B cell (primary cell): ENCODE data around the gene UGDH. TPM values are rescaled to one million over a fixed set of nuclear protein-coding genes. Genes with fewer than 3 reads are reported as not detected.

ENCODE experiments used
- ATAC-seq: fragments of 200-7000 bp; cut with Tn5 transposase; one replicate; pipeline ENCODE4 v1.10.0; 2021; ENCODE audit warnings: low read depth, mild to moderate bottlenecking, moderate number of reproducible peaks, moderate library complexity
- CTCF ChIA-PET: fragments of 350-600 bp; sonication (Branson Sonifier 250); formaldehyde crosslinking; loops from one replicate; lab custom pipeline; 2021; ENCODE audit warnings: antibody characterized with exemption, inconsistent platforms; lab: Charles Lee
- POLR2A ChIA-PET: fragments of 350-600 bp; sonication (Branson Sonifier 250); formaldehyde crosslinking; loops from one replicate; lab custom pipeline; 2021; ENCODE audit warnings: antibody characterized with exemption; lab: Charles Lee
- DNase-seq: peaks from one replicate; pipeline ENCODE4 v3.0.0; 2013
- H2AFZ ChIP-seq: 2 replicates; pipeline ENCODE4 v1.6.1; 2012; ENCODE audit warnings: mild to moderate bottlenecking, low read depth, low read length; ENCODE audit not compliant: insufficient read depth, poor library complexity, severe bottlenecking
- H3K27ac ChIP-seq, 2 donors: 1 replicate in 1 of 2; 2 replicates in 1 of 2; pipeline ENCODE4 v1.5.1; 2012 to 2013; ENCODE audit warnings: low read length in 2 of 2, mild to moderate bottlenecking in 2 of 2, moderate library complexity in 1 of 2
- H3K27me3 ChIP-seq, 4 experiments: fragments of 200-600 bp in 1 of 4; sonication (generic) in 1 of 4; replicated peaks in 1 of 4; 1 replicate in 2 of 4; 2 replicates in 2 of 4; pipeline versions ENCODE4 v1.6.1 to v1.7.0; 2013 to 2016; ENCODE audit warnings: low read length in 3 of 4, mild to moderate bottlenecking in 2 of 4, mixed read lengths in 1 of 4, moderate library complexity in 1 of 4; ENCODE audit not compliant: insufficient read depth in 4 of 4, control insufficient read depth in 3 of 4; ENCODE audit errors: control extremely low read depth in 1 of 4
- H3K36me3 ChIP-seq, 2 experiments: replicated peaks in 1 of 2; 1 replicate in 1 of 2; 2 replicates in 1 of 2; pipeline versions ENCODE4 v1.6.1 to v1.7.1; 2013; ENCODE audit warnings: low read length in 1 of 2; ENCODE audit not compliant: insufficient read depth in 2 of 2, control insufficient read depth in 1 of 2; ENCODE audit errors: control extremely low read depth in 1 of 2, extremely low read depth in 1 of 2
- H3K4me1 ChIP-seq, 2 donors: fragments of 200-600 bp in 1 of 2; sonication (generic) in 1 of 2; 1 replicate in 1 of 2; 2 replicates in 1 of 2; pipeline versions ENCODE4 v1.5.1 to v1.6.1; 2013 to 2017; ENCODE audit warnings: low read length in 2 of 2; ENCODE audit not compliant: control insufficient read depth in 2 of 2, insufficient read depth in 2 of 2
- H3K4me2 ChIP-seq: replicated peaks from 2 replicates; pipeline ENCODE3; 2012; ENCODE audit warnings: mild to moderate bottlenecking, low read depth, low read length; ENCODE audit not compliant: poor library complexity, severe bottlenecking
- H3K4me3 ChIP-seq, 5 experiments: fragments of 200-600 bp in 1 of 5; sonication (generic) in 1 of 5; 1 replicate in 3 of 5; 2 replicates in 2 of 5; pipeline versions ENCODE4 v1.5.1 to v1.7.0; 2011 to 2016; ENCODE audit warnings: low read length in 4 of 5, mild to moderate bottlenecking in 4 of 5, low read depth in 2 of 5, control low read depth in 1 of 5, moderate library complexity in 1 of 5; ENCODE audit not compliant: insufficient read depth in 1 of 5; ENCODE audit errors: control extremely low read depth in 1 of 5, extremely low read depth in 1 of 5
- H3K79me2 ChIP-seq: fragments of 200-600 bp; sonication (generic); one replicate; pipeline ENCODE4 v1.6.0; 2016; ENCODE audit warnings: low read length; ENCODE audit not compliant: control insufficient read depth, insufficient read depth
- H3K9ac ChIP-seq: fragments of 200-600 bp; sonication (generic); 2 replicates; pipeline ENCODE4 v1.6.1; 2017; ENCODE audit warnings: mild to moderate bottlenecking, low read length, moderate library complexity
- H3K9me3 ChIP-seq, 3 donors: one replicate each; pipeline versions ENCODE4 v1.6.1 to v1.7.1; 2013; ENCODE audit warnings: low read length in 2 of 3; ENCODE audit not compliant: control insufficient read depth in 2 of 3, insufficient read depth in 1 of 3; ENCODE audit errors: control extremely low read depth in 1 of 3
- H4K20me1 ChIP-seq: 2 replicates; pipeline ENCODE4 v1.6.0; 2012; ENCODE audit warnings: mild to moderate bottlenecking, low read length; ENCODE audit not compliant: insufficient read depth, control insufficient read depth, poor library complexity, severe bottlenecking
- H3K27ac Mint-ChIP-seq: one replicate; pipeline ENCODE4 v1.8.0; 2021; ENCODE audit warnings: mixed read lengths
- H3K27me3 Mint-ChIP-seq: one replicate; pipeline ENCODE4 v1.8.0; 2021; ENCODE audit warnings: mixed read lengths
- H3K4me1 Mint-ChIP-seq: one replicate; pipeline ENCODE4 v1.8.0; 2021; ENCODE audit warnings: mixed read lengths
- H3K4me3 Mint-ChIP-seq: one replicate; pipeline ENCODE4 v1.8.0; 2021; ENCODE audit warnings: mixed read lengths
- H3K9me3 Mint-ChIP-seq: one replicate; pipeline ENCODE4 v1.8.0; 2022; ENCODE audit warnings: mixed read lengths; ENCODE audit not compliant: insufficient read depth
- EZH2 ChIP-seq: IDR thresholded peaks from 2 replicates; pipeline ENCODE4 v1.6.1; 2012; ENCODE audit warnings: borderline replicate concordance, low read depth, mild to moderate bottlenecking, moderate library complexity, low read length; ENCODE audit not compliant: insufficient read depth, poor library complexity, severe bottlenecking
- WGBS: methylation state at CpG from one replicate; pipeline ENCODE4 v1.1.5; 2013; ENCODE audit warnings: missing lambda C conversion rate; ENCODE audit not compliant: insufficient coverage; 5-methylcytosine and 5-hydroxymethylcytosine counted together
- intact Hi-C: fragments of 100-400 bp; cut with micrococcal nuclease; formaldehyde crosslinking; loops from one replicate; pipeline ENCODE4 v1.10.0; 2022
- polyA plus RNA-seq: library from polyadenylated mRNA; depleted of rRNA; stranded (reverse); fragments of >200 nt; gene quantifications from 2 replicates; pipeline ENCODE4 v1.2.3, GENCODE V29; 2012
- total RNA-seq, 2 donors: library from RNA; stranded (reverse); fragments of 120-200 nt in 1 of 2; gene quantifications; 1 replicate in 1 of 2; 2 replicates in 1 of 2; pipeline versions ENCODE4 v1.2.3 to v1.2.4, GENCODE V29; 2013 to 2022
- TF ChIP-seq, protein P1 (sequence below): fragments of 200-600 bp; IDR thresholded peaks from one replicate; pipeline ENCODE4 v1.8.0; 2022; ENCODE audit warnings: antibody characterized with exemption, mild to moderate bottlenecking

The UGDH gene
- total and polyA plus RNA-seq, 2 donors (not counting 1 experiment from before 2014, with no cell fraction given) = 3.5 to 25.4 TPM

DNA sequence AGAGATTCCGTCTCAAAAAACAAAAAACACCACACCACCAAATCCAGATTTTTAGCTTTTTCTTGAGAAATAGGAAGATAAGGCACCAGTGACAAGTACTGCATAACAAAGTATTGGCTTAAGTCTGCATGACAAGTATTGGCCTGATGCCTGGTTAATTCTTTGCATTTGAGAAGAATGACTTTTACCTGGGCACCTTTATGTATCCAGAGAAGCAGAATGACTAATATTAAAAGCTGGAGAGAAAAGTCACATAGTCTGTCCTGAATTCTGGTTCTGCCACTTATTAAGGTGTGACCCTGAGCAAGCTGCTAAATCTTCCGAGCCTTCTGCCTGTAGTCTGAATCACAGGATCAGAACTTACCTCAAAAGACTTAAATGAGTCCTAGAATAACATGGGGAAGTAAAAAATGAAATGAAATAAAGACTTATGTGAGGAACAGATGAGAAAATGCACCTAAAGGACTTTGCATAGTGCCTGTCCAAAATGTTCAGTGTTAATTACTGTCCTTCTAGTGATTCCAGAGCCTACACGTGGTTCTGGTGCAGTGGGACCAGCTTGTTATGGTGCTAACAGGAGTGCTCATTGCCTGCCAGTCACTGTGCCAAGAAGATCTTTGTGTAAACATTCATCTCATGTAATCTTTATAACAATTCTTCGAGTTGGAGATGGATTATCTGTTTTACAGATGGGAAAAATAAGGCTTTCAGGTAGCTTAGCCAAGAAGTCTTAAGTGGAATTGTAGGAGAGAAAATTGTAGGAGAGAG lies 31.6 kb downstream of the UGDH start:
- Histone ChIP-seq H3K9me3 (no peaks in the 10 kb centered on the region), H4K20me1 (no peaks in the 10 kb centered on the region), H3K4me2 (no peak overlapping the region), H3K27me3 (no peaks in the 10 kb centered on the region), H3K79me2 (no peaks in the 10 kb centered on the region), H2AFZ (no peak overlapping the region), H3K9ac (no peak overlapping the region), H3K4me1 (no peaks in the 10 kb centered on the region), H3K4me3 (no peak overlapping the region), H3K36me3 (peaks cover 3 to 7% of the 10 kb centered on the region in 2 experiments), H3K27ac (no peak overlapping the region)
- H3K27ac Mint-ChIP-seq = no peak overlapping the region
- POLR2A ChIA-PET = no interaction called here
- WGBS = no CpG with 5 or more reads among the region's 4 CpGs
- intact Hi-C loops = no loop called here
- no peak for TF ChIP-seq EZH2
- TF ChIP-seq, protein P1, sequence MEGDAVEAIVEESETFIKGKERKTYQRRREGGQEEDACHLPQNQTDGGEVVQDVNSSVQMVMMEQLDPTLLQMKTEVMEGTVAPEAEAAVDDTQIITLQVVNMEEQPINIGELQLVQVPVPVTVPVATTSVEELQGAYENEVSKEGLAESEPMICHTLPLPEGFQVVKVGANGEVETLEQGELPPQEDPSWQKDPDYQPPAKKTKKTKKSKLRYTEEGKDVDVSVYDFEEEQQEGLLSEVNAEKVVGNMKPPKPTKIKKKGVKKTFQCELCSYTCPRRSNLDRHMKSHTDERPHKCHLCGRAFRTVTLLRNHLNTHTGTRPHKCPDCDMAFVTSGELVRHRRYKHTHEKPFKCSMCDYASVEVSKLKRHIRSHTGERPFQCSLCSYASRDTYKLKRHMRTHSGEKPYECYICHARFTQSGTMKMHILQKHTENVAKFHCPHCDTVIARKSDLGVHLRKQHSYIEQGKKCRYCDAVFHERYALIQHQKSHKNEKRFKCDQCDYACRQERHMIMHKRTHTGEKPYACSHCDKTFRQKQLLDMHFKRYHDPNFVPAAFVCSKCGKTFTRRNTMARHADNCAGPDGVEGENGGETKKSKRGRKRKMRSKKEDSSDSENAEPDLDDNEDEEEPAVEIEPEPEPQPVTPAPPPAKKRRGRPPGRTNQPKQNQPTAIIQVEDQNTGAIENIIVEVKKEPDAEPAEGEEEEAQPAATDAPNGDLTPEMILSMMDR = no peak
- peaks cover 4% of the 10 kb centered on the region for H3K4me1 Mint-ChIP-seq
- H3K9me3 Mint-ChIP-seq = no peaks in the 10 kb centered on the region
- CTCF ChIA-PET = interaction anchor here (0.5 kb wide), 1 partner anchor 541 kb away, joined by 4 read pairs; no protein-coding TSS in a partner anchor
- no peaks in the 10 kb centered on the region for H3K27me3 Mint-ChIP-seq
- no peak overlapping the region for H3K4me3 Mint-ChIP-seq
- no peak for ATAC-seq
- no peak for DNase-seq

GRCh38 chr4:39494354-39494753 lies 32.9 kb downstream of the UGDH start:
- no peak for DNase-seq
- intact Hi-C loops = no loop called here
- TF ChIP-seq, protein P1 = no peak
- no peak for TF ChIP-seq EZH2
- no peak overlapping the region for H3K9ac ChIP-seq
- no peaks in the 10 kb centered on the region for H3K27me3 Mint-ChIP-seq
- POLR2A ChIA-PET = no interaction called here
- 100% methylated on average over 1 of the region's 1 CpG for WGBS
- H3K4me3 Mint-ChIP-seq = no peak overlapping the region
- H3K9me3 Mint-ChIP-seq = no peaks in the 10 kb centered on the region
- H3K4me3 ChIP-seq = no peak overlapping the region
- no peaks in the 10 kb centered on the region for H4K20me1 ChIP-seq
- H3K4me2 ChIP-seq = no peak overlapping the region
- no peak overlapping the region for H2AFZ ChIP-seq
- H3K79me2 ChIP-seq = no peaks in the 10 kb centered on the region
- H3K9me3 ChIP-seq = no peaks in the 10 kb centered on the region
- CTCF ChIA-PET = no interaction called here
- no peak for ATAC-seq
- no peaks in the 10 kb centered on the region for H3K27me3 ChIP-seq
- H3K4me1 ChIP-seq = no peaks in the 10 kb centered on the region
- no peak overlapping the region for H3K27ac Mint-ChIP-seq
- peaks cover 4% of the 10 kb centered on the region for H3K4me1 Mint-ChIP-seq
- H3K27ac ChIP-seq = no peak overlapping the region
- H3K36me3 ChIP-seq = peaks cover 3 to 5% of the 10 kb centered on the region in 2 experiments
